NB4 (cell line): ENCODE results near the gene C1orf232.

Source experiments
- MYC ChIP-seq: IDR thresholded peaks from 2 replicates; pipeline ENCODE4 v1.6.1; 2011; ENCODE audit warnings: low read depth, low read length
- POLR2A ChIP-seq: IDR thresholded peaks from 2 replicates; pipeline ENCODE4 v1.6.1; 2011; ENCODE audit warnings: mild to moderate bottlenecking; ENCODE audit not compliant: insufficient read length; ENCODE audit errors: extremely low read depth
- TF ChIP-seq, protein P1 (sequence below): IDR thresholded peaks from one replicate; pipeline ENCODE4 v1.5.1; 2012; ENCODE audit warnings: low read depth, low read length
- TF ChIP-seq, protein P2 (sequence below): IDR thresholded peaks from 2 replicates; pipeline ENCODE4 v1.6.1; 2011; ENCODE audit warnings: low read depth, low read length

GRCh38 chr1:26159743-26160039 is 9.1 kb downstream of the C1orf232 start:
- TF ChIP-seq, protein P1, sequence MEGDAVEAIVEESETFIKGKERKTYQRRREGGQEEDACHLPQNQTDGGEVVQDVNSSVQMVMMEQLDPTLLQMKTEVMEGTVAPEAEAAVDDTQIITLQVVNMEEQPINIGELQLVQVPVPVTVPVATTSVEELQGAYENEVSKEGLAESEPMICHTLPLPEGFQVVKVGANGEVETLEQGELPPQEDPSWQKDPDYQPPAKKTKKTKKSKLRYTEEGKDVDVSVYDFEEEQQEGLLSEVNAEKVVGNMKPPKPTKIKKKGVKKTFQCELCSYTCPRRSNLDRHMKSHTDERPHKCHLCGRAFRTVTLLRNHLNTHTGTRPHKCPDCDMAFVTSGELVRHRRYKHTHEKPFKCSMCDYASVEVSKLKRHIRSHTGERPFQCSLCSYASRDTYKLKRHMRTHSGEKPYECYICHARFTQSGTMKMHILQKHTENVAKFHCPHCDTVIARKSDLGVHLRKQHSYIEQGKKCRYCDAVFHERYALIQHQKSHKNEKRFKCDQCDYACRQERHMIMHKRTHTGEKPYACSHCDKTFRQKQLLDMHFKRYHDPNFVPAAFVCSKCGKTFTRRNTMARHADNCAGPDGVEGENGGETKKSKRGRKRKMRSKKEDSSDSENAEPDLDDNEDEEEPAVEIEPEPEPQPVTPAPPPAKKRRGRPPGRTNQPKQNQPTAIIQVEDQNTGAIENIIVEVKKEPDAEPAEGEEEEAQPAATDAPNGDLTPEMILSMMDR = no peak
- TF ChIP-seq POLR2A (no peak), MYC (no peak)
- TF ChIP-seq, protein P2, sequence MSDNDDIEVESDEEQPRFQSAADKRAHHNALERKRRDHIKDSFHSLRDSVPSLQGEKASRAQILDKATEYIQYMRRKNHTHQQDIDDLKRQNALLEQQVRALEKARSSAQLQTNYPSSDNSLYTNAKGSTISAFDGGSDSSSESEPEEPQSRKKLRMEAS = no peak
